Prostate gland (tissue), 2 donors: ENCODE measurements around the gene ZNF469.

ENCODE experiments used
- POLR2A ChIP-seq: fragments of 450-650 bp; IDR thresholded peaks from one replicate; pipeline ENCODE4 v1.6.1; 2016; ENCODE audit warnings: antibody characterized with exemption, mild to moderate bottlenecking
- POLR2AphosphoS5 ChIP-seq: sonication (generic); formaldehyde crosslinking; IDR thresholded peaks from one replicate; pipeline ENCODE4 v1.6.1; 2017; ENCODE audit warnings: antibody characterized with exemption
- TF ChIP-seq, protein P1 (sequence below), 4 experiments: fragments of 200-600 bp in 2 of 4; fragments of 450-650 bp in 2 of 4; sonication (generic) in 2 of 4; IDR thresholded peaks; 1 replicate in 3 of 4; 2 replicates in 1 of 4; pipeline ENCODE4 v1.5.1; 2016 to 2019; ENCODE audit warnings: antibody characterized with exemption in 4 of 4, mild to moderate bottlenecking in 2 of 4, moderate library complexity in 2 of 4

DNA sequence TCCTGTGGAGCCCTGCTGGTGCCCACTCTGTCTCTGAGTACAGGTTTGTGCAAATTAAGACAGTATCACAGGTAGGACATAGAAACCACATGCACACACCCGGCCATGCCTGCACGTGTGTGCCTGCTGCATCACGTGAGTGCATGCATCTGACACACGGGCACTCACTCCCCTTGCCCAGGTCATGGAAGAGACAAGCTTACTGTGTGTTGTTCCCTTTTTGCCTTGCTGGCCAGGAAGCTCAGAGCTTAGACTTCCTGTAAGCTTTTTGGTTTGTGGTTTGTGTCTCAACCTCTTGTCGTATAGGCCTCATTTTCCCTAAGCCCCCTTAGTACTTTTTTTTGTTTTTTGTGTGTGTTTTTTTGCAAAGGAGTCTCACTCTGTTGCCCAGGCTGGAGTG, 25.0 kb downstream of the ZNF469 start:
- TF ChIP-seq, protein P1, sequence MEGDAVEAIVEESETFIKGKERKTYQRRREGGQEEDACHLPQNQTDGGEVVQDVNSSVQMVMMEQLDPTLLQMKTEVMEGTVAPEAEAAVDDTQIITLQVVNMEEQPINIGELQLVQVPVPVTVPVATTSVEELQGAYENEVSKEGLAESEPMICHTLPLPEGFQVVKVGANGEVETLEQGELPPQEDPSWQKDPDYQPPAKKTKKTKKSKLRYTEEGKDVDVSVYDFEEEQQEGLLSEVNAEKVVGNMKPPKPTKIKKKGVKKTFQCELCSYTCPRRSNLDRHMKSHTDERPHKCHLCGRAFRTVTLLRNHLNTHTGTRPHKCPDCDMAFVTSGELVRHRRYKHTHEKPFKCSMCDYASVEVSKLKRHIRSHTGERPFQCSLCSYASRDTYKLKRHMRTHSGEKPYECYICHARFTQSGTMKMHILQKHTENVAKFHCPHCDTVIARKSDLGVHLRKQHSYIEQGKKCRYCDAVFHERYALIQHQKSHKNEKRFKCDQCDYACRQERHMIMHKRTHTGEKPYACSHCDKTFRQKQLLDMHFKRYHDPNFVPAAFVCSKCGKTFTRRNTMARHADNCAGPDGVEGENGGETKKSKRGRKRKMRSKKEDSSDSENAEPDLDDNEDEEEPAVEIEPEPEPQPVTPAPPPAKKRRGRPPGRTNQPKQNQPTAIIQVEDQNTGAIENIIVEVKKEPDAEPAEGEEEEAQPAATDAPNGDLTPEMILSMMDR (IDR thresholded peaks at IDR 0.05) = no peak
- TF ChIP-seq POLR2A (no peak), POLR2AphosphoS5 (no peak)
